ENCODE data around the gene DDX24. TPM values are rescaled to one million over a fixed set of nuclear protein-coding genes. Genes with fewer than 3 reads are reported as not detected.

Gene DDX24
- polyA plus RNA-seq, 2 of the 4 experiments (the other 2 are of a cell fraction) = 121 to 161 TPM

- DNase-seq (ENCODE audit: low read depth in 1 of 2, low spot score in 1 of 2) (no peak), ATAC-seq (0 out of 6 replicates have a peak, but pooled peaks of 1 of the 2 experiments have one; percentile 17), FAIRE-seq (no peak)
- H3K4me3 ChIP-seq = no peak overlapping the region
- H3K4me2 ChIP-seq = no peak overlapping the region
- H3K4me1 ChIP-seq = no peaks in the 10 kb centered on the region
- no peak for TF ChIP-seq ZSCAN20 (CRISPR knock-in tag; IDR thresholded peaks at IDR 0.05)
- no peak for TF ChIP-seq CHD4 (IDR thresholded peaks at IDR 0.05; ENCODE audit: borderline replicate concordance)
- no peak for TF ChIP-seq POLR2AphosphoS2 (conservative IDR thresholded peaks at IDR 0.05; ENCODE audit: low read length)
- TF ChIP-seq MAX (IDR thresholded peaks at IDR 0.05) = no peak
- TF ChIP-seq USF2 (IDR thresholded peaks at IDR 0.05) = no peak
- no peak for TF ChIP-seq ESRRA (IDR thresholded peaks at IDR 0.05; ENCODE audit: borderline replicate concordance, low read length)
- no peak for TF ChIP-seq ELK1 (IDR thresholded peaks at IDR 0.05; ENCODE audit: low read depth, low read length)
- no peak for TF ChIP-seq FOXS1 (CRISPR knock-in tag; IDR thresholded peaks at IDR 0.05)
- no peak for TF ChIP-seq HDAC2 (IDR thresholded peaks at IDR 0.05)
- no peak for TF ChIP-seq NFE2L2 (conservative IDR thresholded peaks at IDR 0.05; ENCODE audit: low read length)
- TF ChIP-seq HES2 (IDR thresholded peaks at IDR 0.05) = no peak
- no peak for TF ChIP-seq CHD2 (IDR thresholded peaks at IDR 0.05; ENCODE audit: low read length, partially characterized antibody)
- no peak for TF ChIP-seq ATOH8 (CRISPR knock-in tag; IDR thresholded peaks at IDR 0.05; ENCODE audit: low read depth)
- TF ChIP-seq RCOR1 (IDR thresholded peaks at IDR 0.05; ENCODE audit: low read depth, low read length) = no peak
- TF ChIP-seq HOXB13 (CRISPR knock-in tag; IDR thresholded peaks at IDR 0.05; ENCODE audit: low read depth) = no peak
- TF ChIP-seq KDM1A (IDR thresholded peaks at IDR 0.05; ENCODE audit: low read depth) = no peak
- no peak for TF ChIP-seq CBX2 (IDR thresholded peaks at IDR 0.05; ENCODE audit: borderline replicate concordance, low read depth)
- H3K9me3 ChIP-seq = peaks cover 10% of the 10 kb centered on the region; the same call in 1 of the 3 replicates
- 97% methylated on average over 1 of the region's 1 CpG for WGBS (ENCODE audit: missing lambda C conversion rate)
- H3K27ac ChIP-seq = no peak overlapping the region
- ChIA-PET CTCF (interaction anchor here (0.9 to 1.9 kb wide), 3 partner anchors 8 to 184 kb away, joined by 3 to 5 read pairs (median 4); no protein-coding TSS in a partner anchor), POLR2A (no interaction called here)
Measured at GRCh38 chr14:94123868-94124267, 42.9 kb upstream of the DDX24 start.

- Histone ChIP-seq H3K9me3 (peaks cover 13% of the 10 kb centered on the region; the same call in 1 of the 3 replicates), H3K4me2 (no peak overlapping the region), H3K4me1 (no peaks in the 10 kb centered on the region), H3K4me3 (no peak overlapping the region), H3K27ac (no peak overlapping the region)
- DNase-seq (ENCODE audit: low read depth in 1 of 2, low spot score in 1 of 2) (no peak), FAIRE-seq (no peak), ATAC-seq (no peak)
- 75% methylated on average over 8 of the region's 9 CpGs for WGBS (ENCODE audit: missing lambda C conversion rate)
- POLR2A ChIA-PET = no interaction called here
- TF ChIP-seq PBX3 (IDR thresholded peaks at IDR 0.05) (no peak), HMGXB4 (CRISPR knock-in tag; IDR thresholded peaks at IDR 0.05; ENCODE audit: borderline replicate concordance) (no peak), HOXB5 (CRISPR knock-in tag; IDR thresholded peaks at IDR 0.05) (no peak)
- CTCF ChIA-PET = interaction anchor here (0.9 to 1.9 kb wide), 3 partner anchors 9 to 183 kb away, joined by 3 to 5 read pairs (median 4); no protein-coding TSS in a partner anchor
Measured at GRCh38 chr14:94123296-94123695, 42.3 kb upstream of the DDX24 start.

Data from A549 (cell line).